OCI-M1 (cell line): Measurements from ENCODE around the gene MRPS11.
"Not testable (repeated sequence)": the region's sequence is repeated elsewhere in the genome, so short reads cannot be mapped to it uniquely, and the experiment has no call there.

Source experiments
- DNase-seq: peaks from one replicate; lab custom pipeline; 2025; lab: John Stamatoyannopoulos, UW

The MRPS11 gene

GRCh38 chr15:88489321-88489720 lies 21.8 kb downstream of the MRPS11 start:
- no peak for DNase-seq

GRCh38 chr15:88490036-88490435 lies 22.5 kb downstream of the MRPS11 start:
- DNase-seq: no peak

- DNase-seq: no peak
Measured at GRCh38 chr15:88491158-88491557, 23.6 kb downstream of the MRPS11 start.

- DNase-seq: no peak
Measured at GRCh38 chr15:88493844-88494243, 26.3 kb downstream of the MRPS11 start.

- no peak for DNase-seq
Measured at GRCh38 chr15:88497109-88497765, 29.7 kb downstream of the MRPS11 start.

- DNase-seq: no peak
Measured at GRCh38 chr15:88498996-88499395, 31.5 kb downstream of the MRPS11 start.

- DNase-seq: no peak
Measured at GRCh38 chr15:88504445-88504844, 36.9 kb downstream of the MRPS11 start.

- no peak for DNase-seq
Measured at GRCh38 chr15:88505721-88506120, 38.2 kb downstream of the MRPS11 start.

GRCh38 chr15:88506628-88507027 lies 39.1 kb downstream of the MRPS11 start:
- DNase-seq: no peak

- no peak for DNase-seq
Measured at GRCh38 chr15:88509321-88509720, 41.8 kb downstream of the MRPS11 start.

- no peak for DNase-seq
Measured at GRCh38 chr15:88509964-88510363, 42.5 kb downstream of the MRPS11 start.

GRCh38 chr15:88511161-88511560 lies 43.7 kb downstream of the MRPS11 start:
- no peak for DNase-seq

- no peak for DNase-seq
Measured at GRCh38 chr15:88512078-88512477, 44.6 kb downstream of the MRPS11 start.

- no peak for DNase-seq
Measured at GRCh38 chr15:88512601-88513000, 45.1 kb downstream of the MRPS11 start.

- DNase-seq: no peak
Measured at GRCh38 chr15:88513195-88513594, 45.7 kb downstream of the MRPS11 start.

GRCh38 chr15:88518903-88519302 lies 51.4 kb downstream of the MRPS11 start:
- no peak for DNase-seq

- not testable (repeated sequence) for DNase-seq
Measured at GRCh38 chr15:88524094-88524493, 56.6 kb downstream of the MRPS11 start.

GRCh38 chr15:88525418-88525817 lies 57.9 kb downstream of the MRPS11 start:
- DNase-seq: no peak

GRCh38 chr15:88526247-88526879 lies 58.9 kb downstream of the MRPS11 start:
- no peak for DNase-seq

GRCh38 chr15:88529021-88529630 lies 61.6 kb downstream of the MRPS11 start:
- no peak for DNase-seq
